Measurements from ENCODE around the gene KRTAP26-1.

DNA sequence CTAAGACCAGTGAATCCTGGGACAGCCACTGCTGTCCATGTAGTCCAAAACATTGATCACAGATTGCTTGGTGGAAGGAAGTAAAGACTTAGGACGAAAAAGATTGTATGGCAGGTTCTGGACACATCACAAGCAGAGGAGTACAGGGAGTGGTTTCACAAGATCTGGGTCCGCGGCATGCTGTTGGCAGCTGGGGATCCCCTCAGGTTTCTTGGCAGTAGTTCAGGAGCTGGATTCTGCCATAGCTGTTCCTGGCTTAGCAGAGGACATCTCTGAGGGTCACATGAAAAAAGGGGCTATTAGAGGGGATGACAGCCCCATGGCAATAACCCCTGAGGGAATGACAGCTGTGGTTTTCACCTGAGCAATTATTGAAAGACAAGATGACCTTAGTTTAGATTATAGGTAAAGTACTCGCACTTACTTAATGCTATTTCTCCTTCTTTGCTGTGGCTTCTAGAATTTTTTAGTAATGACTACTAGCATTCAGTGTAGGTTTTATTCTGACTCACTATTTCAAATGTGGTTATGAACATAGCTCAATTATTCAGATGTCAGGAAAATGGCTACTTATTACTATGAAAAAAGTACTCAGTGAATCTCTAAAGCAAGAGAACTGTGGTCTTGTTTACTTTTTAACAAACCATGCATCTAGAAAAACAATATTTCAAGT is 9.2 kb upstream of the KRTAP26-1 start:
- TF ChIP-seq, protein P1, sequence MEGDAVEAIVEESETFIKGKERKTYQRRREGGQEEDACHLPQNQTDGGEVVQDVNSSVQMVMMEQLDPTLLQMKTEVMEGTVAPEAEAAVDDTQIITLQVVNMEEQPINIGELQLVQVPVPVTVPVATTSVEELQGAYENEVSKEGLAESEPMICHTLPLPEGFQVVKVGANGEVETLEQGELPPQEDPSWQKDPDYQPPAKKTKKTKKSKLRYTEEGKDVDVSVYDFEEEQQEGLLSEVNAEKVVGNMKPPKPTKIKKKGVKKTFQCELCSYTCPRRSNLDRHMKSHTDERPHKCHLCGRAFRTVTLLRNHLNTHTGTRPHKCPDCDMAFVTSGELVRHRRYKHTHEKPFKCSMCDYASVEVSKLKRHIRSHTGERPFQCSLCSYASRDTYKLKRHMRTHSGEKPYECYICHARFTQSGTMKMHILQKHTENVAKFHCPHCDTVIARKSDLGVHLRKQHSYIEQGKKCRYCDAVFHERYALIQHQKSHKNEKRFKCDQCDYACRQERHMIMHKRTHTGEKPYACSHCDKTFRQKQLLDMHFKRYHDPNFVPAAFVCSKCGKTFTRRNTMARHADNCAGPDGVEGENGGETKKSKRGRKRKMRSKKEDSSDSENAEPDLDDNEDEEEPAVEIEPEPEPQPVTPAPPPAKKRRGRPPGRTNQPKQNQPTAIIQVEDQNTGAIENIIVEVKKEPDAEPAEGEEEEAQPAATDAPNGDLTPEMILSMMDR (IDR thresholded peaks at IDR 0.05) = no peak
- TF ChIP-seq POLR2A (IDR thresholded peaks at IDR 0.05; ENCODE audit: low read depth) (no peak), POLR2AphosphoS5 (IDR thresholded peaks at IDR 0.05) (no peak)
